Measurements from ENCODE around the gene CARD11.

CARD11 gene

GRCh38 chr7:3070908-3071307, 27.2 kb upstream of the CARD11 start:
- Mint-ChIP-seq H3K27ac (no peak overlapping the region), H3K27me3 (no peaks in the 10 kb centered on the region), H3K36me3 (peaks cover 8% of the 10 kb centered on the region), H3K4me3 (no peak overlapping the region), H3K4me1 (ENCODE audit: low read depth) (peaks cover 56% of the 10 kb centered on the region), H3K9me3 (ENCODE audit: low read depth) (peaks cover 5% of the 10 kb centered on the region)

GRCh38 chr7:3069771-3070449, 26.2 kb upstream of the CARD11 start:
- H3K27ac Mint-ChIP-seq: no peak overlapping the region
- peaks cover 5% of the 10 kb centered on the region for H3K9me3 Mint-ChIP-seq (ENCODE audit: low read depth)
- peaks cover 66% of the 10 kb centered on the region for H3K4me1 Mint-ChIP-seq (ENCODE audit: low read depth)
- peaks cover 8% of the 10 kb centered on the region for H3K36me3 Mint-ChIP-seq
- no peaks in the 10 kb centered on the region for H3K27me3 Mint-ChIP-seq
- peak overlapping the region; percentile 0 for H3K4me3 Mint-ChIP-seq

- Mint-ChIP-seq H3K4me1 (ENCODE audit: low read depth) (peaks cover 73% of the 10 kb centered on the region), H3K9me3 (ENCODE audit: low read depth) (peaks cover 5% of the 10 kb centered on the region), H3K36me3 (peaks cover 8% of the 10 kb centered on the region), H3K27ac (peak overlapping the region; percentile 54), H3K27me3 (no peaks in the 10 kb centered on the region), H3K4me3 (no peak overlapping the region)
Observed at GRCh38 chr7:3068530-3068929, 24.9 kb upstream of the CARD11 start.

- H3K27ac Mint-ChIP-seq: peak overlapping the region; percentile 55
- H3K4me3 Mint-ChIP-seq: peak overlapping the region; percentile 6
- peaks cover 5% of the 10 kb centered on the region for H3K9me3 Mint-ChIP-seq (ENCODE audit: low read depth)
- H3K4me1 Mint-ChIP-seq (ENCODE audit: low read depth): peaks cover 80% of the 10 kb centered on the region
- no peaks in the 10 kb centered on the region for H3K27me3 Mint-ChIP-seq
- peaks cover 8% of the 10 kb centered on the region for H3K36me3 Mint-ChIP-seq
Observed at GRCh38 chr7:3067606-3068380, 24.1 kb upstream of the CARD11 start.

GRCh38 chr7:3067193-3067592, 23.5 kb upstream of the CARD11 start:
- no peaks in the 10 kb centered on the region for H3K27me3 Mint-ChIP-seq
- peak overlapping the region; percentile 38 for H3K4me3 Mint-ChIP-seq
- H3K4me1 Mint-ChIP-seq (ENCODE audit: low read depth): peaks cover 86% of the 10 kb centered on the region
- H3K9me3 Mint-ChIP-seq (ENCODE audit: low read depth): peaks cover 5% of the 10 kb centered on the region
- peaks cover 8% of the 10 kb centered on the region for H3K36me3 Mint-ChIP-seq
- H3K27ac Mint-ChIP-seq: peak overlapping the region; percentile 55

- Mint-ChIP-seq H3K9me3 (ENCODE audit: low read depth) (peaks cover 5% of the 10 kb centered on the region), H3K4me1 (ENCODE audit: low read depth) (peaks cover 90% of the 10 kb centered on the region), H3K4me3 (peak overlapping the region; percentile 21), H3K27ac (peak overlapping the region; percentile 80), H3K27me3 (no peaks in the 10 kb centered on the region), H3K36me3 (peaks cover 8% of the 10 kb centered on the region)
Observed at GRCh38 chr7:3066506-3066905, 22.8 kb upstream of the CARD11 start.

GRCh38 chr7:3065724-3066143, 22.1 kb upstream of the CARD11 start:
- Mint-ChIP-seq H3K36me3 (no peaks in the 10 kb centered on the region), H3K4me1 (ENCODE audit: low read depth) (peaks cover 88% of the 10 kb centered on the region), H3K4me3 (peak overlapping the region; percentile 46), H3K27me3 (no peaks in the 10 kb centered on the region), H3K9me3 (ENCODE audit: low read depth) (peaks cover 5% of the 10 kb centered on the region), H3K27ac (peak overlapping the region; percentile 87)

- Mint-ChIP-seq H3K4me1 (ENCODE audit: low read depth) (peaks cover 80% of the 10 kb centered on the region), H3K9me3 (ENCODE audit: low read depth) (no peaks in the 10 kb centered on the region), H3K27me3 (no peaks in the 10 kb centered on the region)
Observed at GRCh38 chr7:3064067-3064466, 20.4 kb upstream of the CARD11 start.

GRCh38 chr7:3063016-3063753, 19.5 kb upstream of the CARD11 start:
- H3K27me3 Mint-ChIP-seq: no peaks in the 10 kb centered on the region
- peak overlapping the region; percentile 93 for H3K27ac Mint-ChIP-seq
- H3K9me3 Mint-ChIP-seq (ENCODE audit: low read depth): no peaks in the 10 kb centered on the region
- peak overlapping the region; percentile 75 for H3K4me3 Mint-ChIP-seq
- no peaks in the 10 kb centered on the region for H3K36me3 Mint-ChIP-seq
- peaks cover 71% of the 10 kb centered on the region for H3K4me1 Mint-ChIP-seq (ENCODE audit: low read depth)

More at GRCh38 chr7:3064067-3064466, 20.4 kb upstream of the CARD11 start:
- H3K4me3 Mint-ChIP-seq: no peak overlapping the region
- H3K27ac Mint-ChIP-seq: peak overlapping the region; percentile 93
- no peaks in the 10 kb centered on the region for H3K36me3 Mint-ChIP-seq

GRCh38 chr7:3057066-3057420, 13.4 kb upstream of the CARD11 start:
- H3K36me3 Mint-ChIP-seq: no peaks in the 10 kb centered on the region
- H3K27ac Mint-ChIP-seq: no peak overlapping the region
- no peaks in the 10 kb centered on the region for H3K27me3 Mint-ChIP-seq
- peaks cover 14% of the 10 kb centered on the region for H3K4me1 Mint-ChIP-seq (ENCODE audit: low read depth)
- H3K9me3 Mint-ChIP-seq (ENCODE audit: low read depth): no peaks in the 10 kb centered on the region
- H3K4me3 Mint-ChIP-seq: no peak overlapping the region

- Mint-ChIP-seq H3K27me3 (no peaks in the 10 kb centered on the region), H3K36me3 (no peaks in the 10 kb centered on the region), H3K9me3 (ENCODE audit: low read depth) (no peaks in the 10 kb centered on the region), H3K27ac (no peak overlapping the region), H3K4me1 (ENCODE audit: low read depth) (peaks cover 10% of the 10 kb centered on the region), H3K4me3 (no peak overlapping the region)
Observed at GRCh38 chr7:3056234-3057065, 12.8 kb upstream of the CARD11 start.

- Mint-ChIP-seq H3K4me1 (ENCODE audit: low read depth) (peaks cover 6% of the 10 kb centered on the region), H3K4me3 (no peak overlapping the region), H3K27me3 (no peaks in the 10 kb centered on the region), H3K27ac (no peak overlapping the region), H3K36me3 (peaks cover 2% of the 10 kb centered on the region), H3K9me3 (ENCODE audit: low read depth) (peaks cover 8% of the 10 kb centered on the region)
Observed at GRCh38 chr7:3055626-3056025, 12.0 kb upstream of the CARD11 start.

- H3K9me3 Mint-ChIP-seq (ENCODE audit: low read depth): no peaks in the 10 kb centered on the region
- no peaks in the 10 kb centered on the region for H3K27me3 Mint-ChIP-seq
- H3K4me3 Mint-ChIP-seq: peak overlapping the region; percentile 93
- H3K27ac Mint-ChIP-seq: peak overlapping the region; percentile 89
- peaks cover 51% of the 10 kb centered on the region for H3K4me1 Mint-ChIP-seq (ENCODE audit: low read depth)
- peaks cover 7% of the 10 kb centered on the region for H3K36me3 Mint-ChIP-seq
Observed at GRCh38 chr7:3042861-3043489, 692 bp downstream of the CARD11 start.
